ENCODE results near the gene CNGA2.

DNA sequence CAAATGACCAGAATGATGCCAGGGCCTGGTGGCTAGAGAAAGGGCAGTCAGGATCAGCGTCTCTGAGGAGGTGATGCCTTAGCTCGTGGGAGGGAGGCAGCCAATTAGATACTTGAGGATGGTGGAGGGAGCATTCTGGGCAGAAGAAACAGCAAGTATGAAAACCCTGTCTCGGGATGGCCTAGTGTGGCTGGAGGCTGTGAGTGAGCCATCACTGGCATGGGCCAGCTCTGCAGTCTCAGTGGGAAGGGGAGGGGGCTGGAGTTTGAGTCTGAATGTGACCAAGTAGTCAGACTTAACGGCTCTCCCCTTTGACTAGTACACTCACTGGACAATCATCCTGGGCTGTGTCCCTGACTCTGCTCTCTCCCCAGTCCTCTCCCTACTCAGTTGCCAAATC lies 7.1 kb downstream of the CNGA2 start:
- TF ChIP-seq, protein P1, sequence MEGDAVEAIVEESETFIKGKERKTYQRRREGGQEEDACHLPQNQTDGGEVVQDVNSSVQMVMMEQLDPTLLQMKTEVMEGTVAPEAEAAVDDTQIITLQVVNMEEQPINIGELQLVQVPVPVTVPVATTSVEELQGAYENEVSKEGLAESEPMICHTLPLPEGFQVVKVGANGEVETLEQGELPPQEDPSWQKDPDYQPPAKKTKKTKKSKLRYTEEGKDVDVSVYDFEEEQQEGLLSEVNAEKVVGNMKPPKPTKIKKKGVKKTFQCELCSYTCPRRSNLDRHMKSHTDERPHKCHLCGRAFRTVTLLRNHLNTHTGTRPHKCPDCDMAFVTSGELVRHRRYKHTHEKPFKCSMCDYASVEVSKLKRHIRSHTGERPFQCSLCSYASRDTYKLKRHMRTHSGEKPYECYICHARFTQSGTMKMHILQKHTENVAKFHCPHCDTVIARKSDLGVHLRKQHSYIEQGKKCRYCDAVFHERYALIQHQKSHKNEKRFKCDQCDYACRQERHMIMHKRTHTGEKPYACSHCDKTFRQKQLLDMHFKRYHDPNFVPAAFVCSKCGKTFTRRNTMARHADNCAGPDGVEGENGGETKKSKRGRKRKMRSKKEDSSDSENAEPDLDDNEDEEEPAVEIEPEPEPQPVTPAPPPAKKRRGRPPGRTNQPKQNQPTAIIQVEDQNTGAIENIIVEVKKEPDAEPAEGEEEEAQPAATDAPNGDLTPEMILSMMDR (IDR thresholded peaks at IDR 0.05): no peak
- TF ChIP-seq POLR2A (IDR thresholded peaks at IDR 0.05): no peak

Measured in uterus (tissue), 2 donors.